NCI-H2196 treated with DMSO at 0.1 percent for 48 hours (cell line): ENCODE measurements around the gene SS18L1.

Source experiments
- DNase-seq: peaks from one replicate; lab custom pipeline; 2025; ENCODE audit not compliant: unreplicated experiment; lab: John Stamatoyannopoulos, UW

SS18L1 gene

DNA sequence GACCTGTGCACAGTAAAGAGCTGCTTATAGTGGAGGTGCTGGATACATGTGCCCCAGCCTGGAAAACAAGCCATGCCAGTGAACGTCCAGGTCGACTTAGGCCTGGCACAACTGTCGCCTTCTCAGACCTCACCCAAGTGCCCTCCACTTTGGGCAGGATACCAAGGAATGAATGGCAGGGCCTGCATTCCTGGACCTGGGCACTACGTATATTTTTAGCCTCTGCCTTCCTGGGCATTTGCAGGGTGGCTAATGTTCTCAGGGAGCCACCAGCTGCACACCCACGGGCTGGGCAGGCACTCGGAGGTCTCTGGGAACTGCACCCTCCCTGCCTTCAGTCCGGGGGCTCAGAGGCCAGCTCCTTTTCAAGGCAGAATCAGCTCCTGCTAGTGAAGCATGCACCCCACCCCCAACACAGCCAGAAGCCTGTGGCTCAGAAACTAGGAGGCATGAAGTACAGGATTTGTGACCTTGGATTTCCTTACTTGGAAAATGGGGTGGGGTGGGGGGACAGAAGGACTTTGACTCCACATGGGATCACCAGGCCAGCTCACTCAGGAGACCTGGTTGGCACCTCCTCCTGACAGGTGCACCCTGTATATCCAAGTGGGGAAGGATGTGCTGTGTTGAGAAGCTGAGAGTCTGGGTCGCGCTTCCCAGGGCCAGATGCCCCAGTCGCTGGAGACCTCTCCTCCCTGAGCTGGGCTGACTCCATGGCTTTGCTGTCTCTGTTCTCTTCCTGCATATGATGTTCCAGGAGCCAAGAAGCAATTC is 23.8 kb upstream of the SS18L1 start:
- DNase-seq, result no peak

DNA sequence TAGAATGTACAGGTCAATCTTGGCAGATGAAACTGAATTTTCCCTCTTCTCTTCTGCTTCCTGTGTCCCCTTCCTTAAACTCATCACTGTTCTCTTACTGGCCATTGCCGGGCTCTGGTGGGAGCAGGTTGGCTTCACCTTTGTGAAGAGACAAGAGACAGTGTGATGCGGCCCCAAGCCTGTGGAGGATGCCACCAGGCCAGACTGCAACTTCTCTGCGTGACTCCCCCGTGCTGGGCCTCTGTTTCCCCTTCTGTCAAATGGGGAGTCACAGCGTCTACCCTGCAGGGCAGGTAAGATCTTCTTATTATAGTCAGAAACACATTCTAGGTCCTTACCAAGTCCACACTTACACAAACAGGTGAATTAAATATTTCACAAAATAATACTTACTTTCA is 23.2 kb upstream of the SS18L1 start:
- no peak for DNase-seq

DNA sequence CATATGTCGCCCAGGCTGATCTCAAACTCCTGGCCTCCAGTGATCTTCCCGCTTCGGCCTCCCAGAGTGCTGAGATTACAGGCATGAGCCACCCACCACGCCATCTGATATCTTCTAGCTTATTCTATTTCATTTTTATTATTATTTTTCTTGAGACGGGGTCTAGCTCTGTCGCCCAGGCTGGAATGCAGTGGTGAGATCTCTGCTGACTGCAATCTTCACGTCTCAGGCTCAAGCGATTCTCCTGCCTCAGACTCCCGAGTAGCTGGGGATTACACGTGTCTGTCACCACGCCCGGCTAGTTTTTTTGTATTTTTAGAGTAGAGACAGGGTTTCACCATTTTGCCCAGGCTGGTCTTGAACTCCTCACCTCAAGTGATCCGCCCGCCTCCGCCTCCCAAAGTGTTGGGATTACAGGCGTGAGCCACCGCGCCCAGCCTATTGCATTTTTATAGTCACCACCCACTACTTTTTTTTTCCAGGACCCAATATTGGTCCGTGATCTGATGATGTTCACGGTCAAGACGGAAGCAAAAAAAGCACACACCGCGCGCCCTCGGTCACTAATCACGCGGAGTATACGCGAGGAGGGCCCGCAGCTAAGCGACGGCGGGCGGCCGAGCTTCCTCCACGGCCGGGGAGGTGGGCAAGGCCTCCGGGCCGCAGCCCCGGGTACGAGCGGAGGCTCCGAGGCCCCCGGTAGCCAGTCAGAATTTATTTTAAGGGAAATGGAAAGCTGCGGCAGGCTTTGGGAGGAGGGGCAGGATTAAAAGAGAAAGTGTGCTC is 22.4 kb upstream of the SS18L1 start:
- DNase-seq, result no peak

DNA sequence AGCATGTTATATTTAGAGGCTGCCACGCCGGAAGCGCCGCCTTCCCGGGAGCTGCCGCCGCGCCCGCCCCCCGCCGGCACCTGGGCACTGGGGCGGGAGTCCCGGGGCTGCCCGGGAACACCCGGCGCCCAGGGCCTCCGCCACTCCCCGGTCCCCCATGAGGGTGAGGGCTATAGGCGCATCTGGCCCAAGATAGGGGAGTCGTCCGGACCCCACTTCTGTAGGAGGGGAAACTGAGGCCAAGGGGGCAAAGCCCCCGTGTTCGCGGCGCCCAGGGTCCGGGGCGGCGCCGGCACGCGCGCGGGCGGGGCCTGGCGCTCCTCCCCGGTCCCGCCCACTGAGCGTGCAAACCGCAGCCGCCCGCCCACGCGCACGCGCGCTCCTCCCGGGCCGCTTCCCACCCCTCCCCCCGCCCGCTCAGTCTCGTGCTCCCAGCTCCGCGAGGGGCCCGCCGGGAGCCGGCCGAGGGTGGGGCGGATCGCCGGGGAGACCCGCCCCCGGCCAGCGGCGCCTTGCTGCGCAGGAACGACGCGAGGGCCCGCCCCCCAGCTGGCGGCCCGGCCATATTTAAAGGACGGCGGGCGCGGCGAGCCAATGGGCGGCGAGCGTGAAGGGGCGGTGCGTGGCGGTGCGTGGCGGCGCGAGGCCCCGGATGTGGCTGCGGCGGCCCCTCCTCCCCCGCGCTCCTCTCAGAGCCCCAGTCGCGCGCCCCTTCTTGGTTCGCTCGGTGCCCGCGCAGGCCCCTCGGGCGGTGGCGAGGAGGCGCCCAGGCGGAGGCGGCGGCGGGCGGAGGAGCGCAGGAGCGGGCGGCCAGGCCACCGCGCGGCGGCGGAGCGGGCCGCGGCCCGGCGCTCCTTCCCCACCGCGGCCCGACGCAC is 21.6 kb upstream of the SS18L1 start, which contains the start of gene LSM14B:
TSS of gene LSM14B (plus strand) at position 700 of the 878 bp plus-strand sequence. CDS start 192 bp downstream, outside the sequence.
- DNase-seq, result peak; percentile 95

DNA sequence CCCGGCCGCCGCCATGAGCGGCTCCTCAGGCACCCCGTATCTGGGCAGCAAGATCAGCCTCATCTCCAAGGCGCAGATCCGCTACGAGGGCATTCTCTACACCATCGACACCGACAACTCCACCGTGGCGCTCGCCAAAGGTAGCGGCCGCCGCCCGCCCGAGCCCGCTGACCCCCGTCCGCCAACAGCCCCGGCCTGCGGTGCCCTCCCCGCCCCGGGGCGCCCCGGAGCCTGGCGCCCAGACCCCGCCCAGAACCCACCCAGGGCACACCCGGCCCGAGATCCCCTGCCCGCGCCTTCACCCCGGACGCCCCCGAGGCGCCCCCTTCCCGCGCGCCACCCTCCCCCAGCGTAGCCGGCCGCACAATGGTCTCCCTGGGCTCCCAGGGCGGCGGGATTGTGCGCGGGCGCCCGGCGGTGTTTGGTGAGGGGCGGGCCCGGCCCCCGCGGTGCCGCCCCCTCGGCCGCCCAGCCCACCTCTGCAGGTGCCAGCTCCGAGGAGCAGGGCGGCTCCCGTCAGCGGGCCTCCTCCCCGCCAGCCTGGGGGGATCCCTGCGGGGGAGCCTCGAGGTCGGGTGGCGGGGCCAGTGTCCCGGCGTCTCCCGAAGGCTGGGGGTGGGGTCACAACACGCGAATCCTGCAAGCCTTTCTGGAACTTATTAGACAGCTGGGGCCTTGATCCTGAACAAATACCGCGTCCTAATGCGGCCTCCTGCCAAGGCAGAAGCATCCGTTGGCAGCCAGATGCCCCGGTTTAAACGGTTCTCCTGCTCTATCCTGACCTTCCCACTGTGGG is 20.7 kb upstream of the SS18L1 start:
- DNase-seq, result peak; percentile 28

DNA sequence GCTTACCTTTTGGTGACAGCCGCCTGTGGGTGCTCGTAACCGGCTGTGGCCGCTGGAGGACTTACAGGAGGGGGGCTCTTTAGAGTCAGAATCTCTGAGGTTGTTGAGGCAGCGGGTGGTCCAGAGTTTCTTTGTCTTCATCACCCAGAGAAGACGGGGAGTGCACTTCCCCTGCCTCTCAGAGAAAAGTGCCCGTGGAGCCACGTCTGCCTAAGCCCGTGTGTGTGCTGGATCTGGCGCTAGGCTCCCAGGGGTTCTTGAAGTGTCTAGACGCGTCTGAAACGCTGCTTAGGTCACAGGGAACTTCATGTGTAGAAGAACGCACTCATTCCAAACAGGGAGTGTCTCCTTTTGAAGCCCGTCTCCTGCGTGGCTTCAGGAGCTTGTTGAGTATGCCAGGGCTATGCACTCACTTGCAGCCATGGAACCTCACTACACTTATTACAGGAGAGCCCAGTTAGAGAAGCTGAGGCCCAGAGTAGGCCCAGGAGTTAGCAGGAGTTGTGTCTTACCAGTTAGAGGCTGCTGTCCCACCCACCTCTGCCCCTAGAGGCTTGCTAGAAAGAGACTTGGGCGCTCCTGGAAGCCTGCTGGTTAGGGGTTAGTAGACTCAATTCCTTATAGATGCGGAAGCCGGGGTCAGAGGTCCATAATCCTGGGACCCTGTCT is 20.0 kb upstream of the SS18L1 start:
- DNase-seq, result no peak

DNA sequence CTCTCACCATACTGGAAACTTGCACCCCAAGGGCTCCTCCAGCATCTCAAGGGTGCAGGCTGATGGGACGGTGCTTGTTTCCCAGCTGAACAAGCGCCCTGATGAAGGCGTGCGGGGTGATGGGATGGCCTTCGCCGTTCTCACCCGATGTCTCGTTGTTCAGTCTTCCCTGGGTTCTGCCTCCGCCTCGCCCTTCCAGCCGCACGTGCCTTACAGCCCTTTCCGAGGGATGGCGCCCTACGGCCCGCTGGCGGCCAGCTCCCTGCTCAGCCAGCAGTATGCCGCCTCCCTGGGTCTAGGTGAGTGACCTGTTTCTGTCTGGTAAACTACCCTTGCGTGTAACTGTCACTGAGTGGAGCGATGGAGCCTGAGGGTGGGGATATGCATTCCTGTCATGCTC is 17.4 kb upstream of the SS18L1 start:
- DNase-seq, result no peak

DNA sequence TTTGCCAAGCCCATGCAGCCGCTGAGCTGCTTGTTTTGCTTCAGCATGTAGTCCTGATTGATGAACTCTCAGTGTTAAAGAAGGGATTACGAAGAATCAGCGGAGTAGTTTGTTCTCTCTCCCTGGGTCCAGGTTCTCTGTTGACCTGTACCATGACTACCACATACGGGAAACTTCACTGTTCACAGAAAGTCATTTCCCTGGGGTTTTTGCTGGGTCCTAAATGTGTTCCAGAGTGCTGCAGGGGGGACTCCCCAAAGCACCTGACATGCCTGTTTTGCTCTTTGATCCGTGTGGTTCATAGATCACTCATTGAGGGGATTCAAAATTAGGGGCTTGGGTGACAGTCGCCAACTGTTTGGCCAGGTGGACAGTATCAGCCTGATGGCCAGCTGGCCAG is 15.8 kb upstream of the SS18L1 start:
- no peak for DNase-seq

DNA sequence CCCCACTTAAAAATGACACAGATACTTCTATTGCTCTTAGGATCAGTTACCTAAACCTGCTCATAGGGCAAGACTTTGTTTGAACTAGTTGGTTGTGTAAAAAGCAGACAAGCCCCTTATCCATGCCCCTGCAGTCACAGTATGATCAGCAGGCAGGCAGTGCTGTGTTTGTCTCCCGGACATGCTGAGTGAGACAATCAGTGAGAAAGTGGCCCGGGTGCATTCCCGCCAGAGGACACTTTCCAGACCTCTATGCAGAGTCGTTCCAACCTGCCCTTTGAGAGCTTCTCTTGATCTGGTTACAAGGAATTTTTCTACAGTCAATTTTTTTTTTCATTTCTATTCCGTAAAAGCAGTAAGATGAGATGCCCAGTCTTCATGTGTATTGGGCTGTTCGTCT is 15.1 kb upstream of the SS18L1 start:
- no peak for DNase-seq

DNA sequence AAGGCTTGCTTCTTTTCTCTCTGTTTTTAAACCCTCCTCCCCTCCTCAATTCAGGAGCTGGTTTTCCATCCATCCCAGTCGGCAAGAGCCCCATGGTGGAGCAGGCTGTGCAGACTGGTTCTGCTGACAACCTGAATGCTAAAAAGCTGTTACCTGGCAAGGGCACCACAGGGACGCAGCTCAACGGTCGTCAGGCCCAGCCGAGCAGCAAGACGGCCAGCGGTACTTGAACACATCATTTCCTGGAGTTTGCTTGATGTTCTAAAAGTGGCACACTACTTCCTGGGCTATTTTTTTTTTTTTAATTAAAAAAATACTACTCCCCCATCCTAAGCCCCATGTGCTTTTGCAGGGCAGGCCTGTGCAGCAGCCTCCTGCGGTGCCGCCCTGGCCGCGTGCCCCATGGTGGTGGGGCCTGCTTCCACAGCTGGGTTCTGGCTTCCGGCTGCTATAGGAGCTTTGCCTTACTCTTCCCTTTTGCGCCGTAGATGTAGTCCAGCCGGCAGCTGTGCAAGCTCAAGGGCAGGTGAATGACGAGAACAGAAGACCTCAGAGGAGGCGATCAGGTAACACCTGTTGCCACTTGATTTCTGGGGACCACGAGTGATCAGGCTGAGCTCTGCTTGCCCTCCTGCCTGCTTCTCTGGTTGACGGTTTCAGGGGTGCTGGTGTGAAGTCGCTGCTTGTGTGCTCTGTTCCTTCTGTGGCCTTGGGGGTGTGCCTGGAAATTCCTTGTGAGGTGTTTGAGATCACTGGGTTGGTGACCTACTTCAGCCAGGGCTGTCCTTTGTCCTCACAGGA is 13.6 kb upstream of the SS18L1 start:
- DNase-seq, result no peak

DNA sequence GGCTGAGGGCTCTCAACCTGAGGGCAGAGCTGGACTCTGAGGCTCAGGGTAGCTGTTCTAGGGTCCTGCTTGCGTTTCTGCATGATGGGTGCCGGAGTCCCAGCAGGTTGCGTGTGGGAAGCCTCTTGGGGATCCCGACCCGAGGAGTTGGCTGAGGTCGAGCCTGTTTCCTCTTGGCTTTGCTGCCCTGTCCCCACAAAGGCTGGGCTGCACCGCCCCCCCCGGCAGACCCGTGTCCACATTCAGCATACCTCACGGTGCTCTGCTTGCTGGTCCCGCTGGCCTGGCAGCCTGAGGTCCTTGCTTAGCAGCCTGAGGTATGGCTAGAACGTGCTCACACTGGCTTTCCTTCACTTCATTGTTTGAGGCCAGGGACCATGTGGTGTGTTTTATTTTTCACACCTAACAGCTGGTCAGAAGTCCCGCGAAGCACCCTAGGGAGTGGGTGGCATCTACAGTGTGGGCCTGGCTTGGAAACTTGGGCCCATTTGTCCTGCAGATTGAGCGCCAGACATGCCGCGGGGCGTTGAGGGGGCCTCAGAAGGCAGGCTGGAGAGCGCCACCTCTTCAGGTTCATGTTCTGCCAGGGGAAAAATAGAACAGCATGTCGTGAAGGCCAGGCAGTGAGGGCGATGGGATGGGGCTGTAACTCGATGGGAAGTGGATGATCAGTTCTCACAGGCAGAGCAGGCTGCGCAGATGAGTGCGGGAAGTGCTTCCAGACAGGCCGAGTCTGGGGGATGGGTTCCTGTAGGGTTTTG is 11.8 kb upstream of the SS18L1 start:
- DNase-seq, result no peak

DNA sequence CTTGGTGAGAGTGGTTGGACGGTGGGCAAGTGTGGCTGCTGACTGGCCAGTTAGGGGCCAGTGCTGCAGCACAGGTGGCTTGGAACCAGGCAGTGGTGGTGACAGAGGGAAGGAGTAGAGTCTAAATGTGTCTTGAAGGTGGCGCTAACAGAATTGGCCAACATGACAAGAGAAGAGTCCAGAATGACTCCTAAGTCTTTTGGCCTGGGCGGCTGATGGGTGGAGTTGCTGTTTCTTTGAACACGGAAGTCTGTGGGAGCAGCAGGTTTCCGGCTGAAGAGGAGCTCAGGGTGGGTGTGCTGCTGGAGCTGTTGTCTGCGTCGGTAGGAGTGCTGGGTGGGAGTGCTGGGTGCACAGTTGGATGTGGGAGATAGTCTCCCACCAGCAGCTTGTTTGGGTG is 11.1 kb upstream of the SS18L1 start:
- DNase-seq, result no peak

DNA sequence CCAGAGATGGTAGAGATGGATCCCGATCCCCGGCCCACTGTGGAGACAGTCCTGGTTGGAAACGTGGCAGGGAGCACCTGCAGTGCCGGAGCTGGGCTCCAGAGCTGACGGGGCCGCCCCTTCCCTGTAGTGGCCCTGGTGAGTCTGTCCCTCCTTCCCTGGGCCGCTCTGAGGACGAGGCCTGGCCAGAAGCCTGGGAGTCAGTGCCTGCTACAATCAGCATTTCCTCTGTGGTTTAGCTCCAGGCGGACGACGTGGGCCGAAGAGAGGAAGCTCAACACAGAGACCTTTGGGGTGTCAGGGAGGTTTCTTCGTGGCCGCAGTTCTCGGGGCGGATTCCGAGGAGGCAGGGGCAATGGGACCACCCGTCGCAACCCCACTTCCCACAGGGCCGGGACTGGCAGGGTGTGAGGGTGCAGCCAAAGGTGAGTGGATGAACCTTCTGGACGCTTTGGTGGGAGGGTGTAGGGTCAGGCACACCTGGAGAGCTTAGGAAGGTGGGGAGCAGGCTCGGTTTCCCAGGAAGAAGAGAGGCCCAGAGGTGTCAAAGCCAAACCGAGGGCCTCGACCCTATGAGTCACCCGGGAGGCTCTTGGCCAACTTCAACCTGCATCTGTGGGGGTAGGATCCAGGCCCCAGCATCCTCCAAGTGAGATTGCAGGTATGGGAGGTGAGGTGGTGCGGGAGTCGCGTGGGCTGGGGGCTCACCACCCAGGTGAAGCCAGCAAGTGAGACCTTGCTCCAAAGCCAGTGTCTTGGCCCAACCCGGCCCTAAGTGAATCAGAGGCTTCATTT is 10.3 kb upstream of the SS18L1 start:
- no peak for DNase-seq

DNA sequence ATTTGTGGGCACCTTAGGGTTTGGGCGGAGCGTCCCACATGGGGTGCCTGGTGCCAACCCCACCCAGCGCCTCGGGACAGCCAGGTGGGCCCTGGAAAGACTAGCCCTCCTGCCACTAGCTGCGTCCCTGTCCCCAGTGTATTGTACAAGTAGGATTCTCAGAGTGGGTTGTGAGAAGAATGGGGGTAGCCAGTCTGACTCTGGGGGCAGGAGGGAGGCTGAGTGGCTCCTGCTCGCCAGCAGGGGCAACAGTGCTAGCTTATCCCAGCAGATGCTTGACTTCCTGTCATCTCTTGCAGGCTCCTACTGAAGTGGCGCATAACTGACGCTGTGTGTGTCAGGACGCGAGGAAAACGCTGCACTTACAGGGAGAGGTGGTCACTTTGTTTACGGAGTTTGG is 9.7 kb upstream of the SS18L1 start:
- no peak for DNase-seq

DNA sequence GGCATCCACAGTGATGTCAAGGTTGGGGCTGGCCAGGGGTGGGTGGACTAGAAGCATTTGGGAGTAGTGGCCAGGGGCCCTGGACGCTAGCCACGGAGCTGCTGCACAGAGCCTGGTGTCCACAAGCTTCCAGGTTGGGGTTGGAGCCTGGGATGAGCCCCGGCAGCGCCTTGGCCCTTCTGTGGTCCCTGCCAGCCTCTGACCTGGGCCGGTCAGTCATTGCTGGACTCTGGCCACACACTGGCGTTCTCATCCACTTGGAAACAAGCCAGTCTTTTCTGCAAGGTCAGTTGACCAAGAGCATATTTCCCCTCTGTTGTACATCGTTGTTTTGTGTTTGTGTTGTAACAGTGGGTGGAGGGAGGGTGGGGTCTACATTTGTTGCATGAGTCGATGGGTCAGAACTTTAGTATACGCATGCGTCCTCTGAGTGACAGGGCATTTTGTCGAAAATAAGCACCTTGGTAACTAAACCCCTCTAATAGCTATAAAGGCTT is 8.8 kb upstream of the SS18L1 start:
- DNase-seq, result no peak

DNA sequence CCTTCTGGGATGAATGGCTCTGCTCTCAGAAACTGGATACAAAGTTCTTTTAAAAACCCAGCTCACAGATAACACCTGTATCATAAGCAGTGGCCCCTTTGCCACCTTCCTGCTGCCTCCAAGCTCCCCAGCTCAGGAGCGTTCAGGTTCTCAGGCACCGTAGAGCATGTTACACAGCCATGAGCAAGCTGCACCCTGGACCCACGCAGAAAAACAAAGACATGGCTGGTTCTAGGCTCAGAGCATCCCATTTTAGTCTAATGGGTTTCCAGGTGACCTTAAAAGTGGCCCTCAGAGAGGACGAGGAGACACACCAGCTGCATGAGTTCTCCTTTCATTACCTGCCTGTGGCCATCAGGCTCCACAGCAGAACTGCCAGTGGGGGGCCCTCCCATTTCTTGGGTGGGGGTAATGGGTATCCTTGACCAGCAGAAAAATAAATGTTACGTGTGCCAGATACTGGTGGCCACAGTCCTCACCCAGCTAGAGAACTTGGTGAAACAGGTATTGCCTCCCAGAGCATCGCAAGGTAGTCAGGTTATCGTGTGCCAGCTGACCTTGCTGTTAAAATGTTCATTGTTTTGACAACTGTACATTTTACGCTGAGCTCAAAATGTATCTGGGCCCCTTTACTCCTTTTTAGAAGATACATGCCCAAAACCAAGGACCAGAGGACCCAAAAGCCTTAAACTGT is 7.8 kb upstream of the SS18L1 start:
- DNase-seq, result no peak
